K562 (cell line): ENCODE results near the gene KRTAP4-8. TPM values are rescaled to one million over a fixed set of nuclear protein-coding genes. Genes with fewer than 3 reads are reported as not detected.

Source experiments
- polyA plus RNA-seq, 8 experiments: library from polyadenylated mRNA; depleted of rRNA in 4 of 8; stranded (reverse) in 5 of 8; unstranded in 3 of 8; fragments of >200 nt; fragmentation: Nextera tagmentation in 2 of 8; fragmentation: Illumina TruSeq in 1 of 8; extraction: Ambion mirVana in 2 of 8; extraction: Trizol in 1 of 8; gene quantifications; 2 replicates each; pipeline versions ENCODE4 v1.2.1 to v1.2.3, GENCODE V29; 2011 to 2014; ENCODE audit warnings: inconsistent platforms in 1 of 8, missing spikeins in 1 of 8
- total RNA-seq, 7 experiments: library from RNA; depleted of rRNA in 6 of 7; stranded (reverse); fragments of >200 nt in 6 of 7; fragmentation: Illumina TruSeq in 2 of 7; extraction: Trizol in 2 of 7; gene quantifications; 2 replicates each; pipeline versions ENCODE4 v1.2.1 to v1.2.3, GENCODE V29; 2011 to 2021; ENCODE audit warnings: low replicate concordance in 1 of 7

KRTAP4-8 gene
- total and polyA plus RNA-seq, 9 of the 15 experiments (the other 6 are each of a cell fraction or from before 2014, with no cell fraction given) = not detected

Other genes starting within 250 kb of the KRTAP4-8 start
Only the 7 nearest of the 38 such genes appear.
- gene KRTAP2-3, start 38.0 kb downstream of the KRTAP4-8 start, total RNA-seq (2014; rRNA removed) = not detected in 2 replicates
- not detected in 2 replicates for gene KRTAP2-3, start 38.0 kb downstream of the KRTAP4-8 start, total RNA-seq (2014; rRNA removed; fragmentation: Illumina TruSeq; extraction: Trizol)
- not detected in 2 replicates for gene KRTAP2-3, start 38.0 kb downstream of the KRTAP4-8 start, total RNA-seq (2015; rRNA removed; fragmentation: Illumina TruSeq; extraction: Trizol)
- not detected in 2 replicates for gene KRTAP2-3, start 38.0 kb downstream of the KRTAP4-8 start, total RNA-seq (2021)
- not detected in 2 replicates for gene KRTAP2-3, start 38.0 kb downstream of the KRTAP4-8 start, polyA plus RNA-seq (2011; rRNA removed)
- gene KRTAP2-3, start 38.0 kb downstream of the KRTAP4-8 start, polyA plus RNA-seq (2014; fragmentation: Illumina TruSeq; extraction: Trizol) = not detected in 2 replicates
- gene KRTAP2-3, start 38.0 kb downstream of the KRTAP4-8 start, polyA plus RNA-seq (2014; fragmentation: Nextera tagmentation; extraction: Ambion mirVana) = not detected
- not detected in 2 replicates for gene KRTAP2-3, start 38.0 kb downstream of the KRTAP4-8 start, polyA plus RNA-seq (2014; rRNA removed)
- gene KRTAP2-4, start 32.3 kb downstream of the KRTAP4-8 start, total RNA-seq (2014; rRNA removed) = not detected in 2 replicates
- gene KRTAP2-4, start 32.3 kb downstream of the KRTAP4-8 start, total RNA-seq (2014; rRNA removed; fragmentation: Illumina TruSeq; extraction: Trizol) = not detected in 2 replicates
- gene KRTAP2-4, start 32.3 kb downstream of the KRTAP4-8 start, total RNA-seq (2015; rRNA removed; fragmentation: Illumina TruSeq; extraction: Trizol) = not detected in 2 replicates
- gene KRTAP2-4, start 32.3 kb downstream of the KRTAP4-8 start, total RNA-seq (2021) = not detected in 2 replicates
- gene KRTAP2-4, start 32.3 kb downstream of the KRTAP4-8 start, polyA plus RNA-seq (2011; rRNA removed) = not detected in 2 replicates
- not detected in 2 replicates for gene KRTAP2-4, start 32.3 kb downstream of the KRTAP4-8 start, polyA plus RNA-seq (2014; fragmentation: Illumina TruSeq; extraction: Trizol)
- gene KRTAP2-4, start 32.3 kb downstream of the KRTAP4-8 start, polyA plus RNA-seq (2014; fragmentation: Nextera tagmentation; extraction: Ambion mirVana) = not detected
- not detected in 2 replicates for gene KRTAP2-4, start 32.3 kb downstream of the KRTAP4-8 start, polyA plus RNA-seq (2014; rRNA removed)
- not detected in 2 replicates for gene KRTAP4-7, start 14.0 kb downstream of the KRTAP4-8 start, total RNA-seq (2014; rRNA removed)
- not detected in 2 replicates for gene KRTAP4-7, start 14.0 kb downstream of the KRTAP4-8 start, total RNA-seq (2014; rRNA removed; fragmentation: Illumina TruSeq; extraction: Trizol)
- not detected in 2 replicates for gene KRTAP4-7, start 14.0 kb downstream of the KRTAP4-8 start, total RNA-seq (2015; rRNA removed; fragmentation: Illumina TruSeq; extraction: Trizol)
- not detected in 2 replicates for gene KRTAP4-7, start 14.0 kb downstream of the KRTAP4-8 start, total RNA-seq (2021)
- not detected in 2 replicates for gene KRTAP4-7, start 14.0 kb downstream of the KRTAP4-8 start, polyA plus RNA-seq (2011; rRNA removed)
- not detected in 2 replicates for gene KRTAP4-7, start 14.0 kb downstream of the KRTAP4-8 start, polyA plus RNA-seq (2014; fragmentation: Illumina TruSeq; extraction: Trizol)
- gene KRTAP4-7, start 14.0 kb downstream of the KRTAP4-8 start, polyA plus RNA-seq (2014; fragmentation: Nextera tagmentation; extraction: Ambion mirVana) = not detected
- gene KRTAP4-7, start 14.0 kb downstream of the KRTAP4-8 start, polyA plus RNA-seq (2014; rRNA removed) = not detected in 2 replicates
- gene KRTAP4-16, start 4.1 kb upstream of the KRTAP4-8 start, total RNA-seq (2014; rRNA removed) = not detected in 2 replicates
- not detected in 2 replicates for gene KRTAP4-16, start 4.1 kb upstream of the KRTAP4-8 start, total RNA-seq (2014; rRNA removed; fragmentation: Illumina TruSeq; extraction: Trizol)
- gene KRTAP4-16, start 4.1 kb upstream of the KRTAP4-8 start, total RNA-seq (2015; rRNA removed; fragmentation: Illumina TruSeq; extraction: Trizol) = not detected in 2 replicates
- not detected in 2 replicates for gene KRTAP4-16, start 4.1 kb upstream of the KRTAP4-8 start, total RNA-seq (2021)
- gene KRTAP4-16, start 4.1 kb upstream of the KRTAP4-8 start, polyA plus RNA-seq (2011; rRNA removed) = not detected in 2 replicates
- not detected in 2 replicates for gene KRTAP4-16, start 4.1 kb upstream of the KRTAP4-8 start, polyA plus RNA-seq (2014; fragmentation: Illumina TruSeq; extraction: Trizol)
- gene KRTAP4-16, start 4.1 kb upstream of the KRTAP4-8 start, polyA plus RNA-seq (2014; fragmentation: Nextera tagmentation; extraction: Ambion mirVana) = not detected
- not detected in 2 replicates for gene KRTAP4-16, start 4.1 kb upstream of the KRTAP4-8 start, polyA plus RNA-seq (2014; rRNA removed)
- gene KRTAP4-9, start 7.2 kb upstream of the KRTAP4-8 start, total RNA-seq (2014; rRNA removed) = not detected in 2 replicates
- gene KRTAP4-9, start 7.2 kb upstream of the KRTAP4-8 start, total RNA-seq (2014; rRNA removed; fragmentation: Illumina TruSeq; extraction: Trizol) = not detected in 2 replicates
- not detected in 2 replicates for gene KRTAP4-9, start 7.2 kb upstream of the KRTAP4-8 start, total RNA-seq (2015; rRNA removed; fragmentation: Illumina TruSeq; extraction: Trizol)
- gene KRTAP4-9, start 7.2 kb upstream of the KRTAP4-8 start, total RNA-seq (2021) = not detected in 2 replicates
- not detected in 2 replicates for gene KRTAP4-9, start 7.2 kb upstream of the KRTAP4-8 start, polyA plus RNA-seq (2011; rRNA removed)
- gene KRTAP4-9, start 7.2 kb upstream of the KRTAP4-8 start, polyA plus RNA-seq (2014; fragmentation: Illumina TruSeq; extraction: Trizol) = not detected in 2 replicates
- not detected for gene KRTAP4-9, start 7.2 kb upstream of the KRTAP4-8 start, polyA plus RNA-seq (2014; fragmentation: Nextera tagmentation; extraction: Ambion mirVana)
- not detected in 2 replicates for gene KRTAP4-9, start 7.2 kb upstream of the KRTAP4-8 start, polyA plus RNA-seq (2014; rRNA removed)
- not detected in 2 replicates for gene KRTAP4-11, start 20.2 kb upstream of the KRTAP4-8 start, total RNA-seq (2014; rRNA removed)
- gene KRTAP4-11, start 20.2 kb upstream of the KRTAP4-8 start, total RNA-seq (2014; rRNA removed; fragmentation: Illumina TruSeq; extraction: Trizol) = not detected in 2 replicates
- not detected in 2 replicates for gene KRTAP4-11, start 20.2 kb upstream of the KRTAP4-8 start, total RNA-seq (2015; rRNA removed; fragmentation: Illumina TruSeq; extraction: Trizol)
- gene KRTAP4-11, start 20.2 kb upstream of the KRTAP4-8 start, total RNA-seq (2021) = not detected in 2 replicates
- gene KRTAP4-11, start 20.2 kb upstream of the KRTAP4-8 start, polyA plus RNA-seq (2011; rRNA removed) = not detected in 2 replicates
- gene KRTAP4-11, start 20.2 kb upstream of the KRTAP4-8 start, polyA plus RNA-seq (2014; fragmentation: Illumina TruSeq; extraction: Trizol) = not detected in 2 replicates
- not detected for gene KRTAP4-11, start 20.2 kb upstream of the KRTAP4-8 start, polyA plus RNA-seq (2014; fragmentation: Nextera tagmentation; extraction: Ambion mirVana)
- gene KRTAP4-11, start 20.2 kb upstream of the KRTAP4-8 start, polyA plus RNA-seq (2014; rRNA removed) = not detected in 2 replicates
- gene KRTAP4-12, start 26.0 kb upstream of the KRTAP4-8 start, total RNA-seq (2014; rRNA removed) = not detected in 2 replicates
- not detected in 2 replicates for gene KRTAP4-12, start 26.0 kb upstream of the KRTAP4-8 start, total RNA-seq (2014; rRNA removed; fragmentation: Illumina TruSeq; extraction: Trizol)
- not detected in 2 replicates for gene KRTAP4-12, start 26.0 kb upstream of the KRTAP4-8 start, total RNA-seq (2015; rRNA removed; fragmentation: Illumina TruSeq; extraction: Trizol)
- gene KRTAP4-12, start 26.0 kb upstream of the KRTAP4-8 start, total RNA-seq (2021) = not detected in 2 replicates
- not detected in 2 replicates for gene KRTAP4-12, start 26.0 kb upstream of the KRTAP4-8 start, polyA plus RNA-seq (2011; rRNA removed)
- not detected in 2 replicates for gene KRTAP4-12, start 26.0 kb upstream of the KRTAP4-8 start, polyA plus RNA-seq (2014; fragmentation: Illumina TruSeq; extraction: Trizol)
- gene KRTAP4-12, start 26.0 kb upstream of the KRTAP4-8 start, polyA plus RNA-seq (2014; fragmentation: Nextera tagmentation; extraction: Ambion mirVana) = not detected
- gene KRTAP4-12, start 26.0 kb upstream of the KRTAP4-8 start, polyA plus RNA-seq (2014; rRNA removed) = not detected in 2 replicates